GM12878 (cell line): ENCODE data around the gene MSH5. TPM values are rescaled to one million over a fixed set of nuclear protein-coding genes. Genes with fewer than 3 reads are reported as not detected.

Experiments used
- ASH2L ChIP-seq: fragments of 300-600, 200-600 bp; sonication (generic); IDR thresholded peaks from 2 replicates; pipeline ENCODE4 v1.6.1; 2017; ENCODE audit warnings: low read depth, mild to moderate bottlenecking, borderline replicate concordance
- BACH1 ChIP-seq: fragments of 450-650 bp; IDR thresholded peaks from 2 replicates; pipeline ENCODE4 v1.6.1; 2017; ENCODE audit warnings: mild to moderate bottlenecking, borderline replicate concordance
- BCL11A ChIP-seq: IDR thresholded peaks from 2 replicates; pipeline ENCODE4 v1.6.1; 2011; ENCODE audit warnings: low read depth, low read length
- CREM ChIP-seq: IDR thresholded peaks from 2 replicates; pipeline ENCODE4 v1.6.1; 2014; ENCODE audit warnings: antibody characterized with exemption, low read depth
- CTCF ChIP-seq, 3 experiments: IDR thresholded peaks in 2 of 3; conservative IDR thresholded peaks in 1 of 3; 2 replicates each; pipeline ENCODE4 v1.5.1; 2011; ENCODE audit warnings: low read depth in 3 of 3, low read length in 3 of 3, mild to moderate bottlenecking in 3 of 3, control low read depth in 2 of 3, moderate library complexity in 2 of 3, inconsistent platforms in 1 of 3, mixed read lengths in 1 of 3; ENCODE audit not compliant: control insufficient read depth in 2 of 3, insufficient read depth in 1 of 3; ENCODE audit errors: extremely low read depth in 1 of 3
- DPF2 ChIP-seq: fragments of 450-650 bp; IDR thresholded peaks from 2 replicates; pipeline ENCODE4 v1.6.1; 2017; ENCODE audit warnings: mild to moderate bottlenecking
- E4F1 ChIP-seq: fragments of 450-650 bp; IDR thresholded peaks from 2 replicates; pipeline ENCODE4 v1.6.1; 2018; ENCODE audit warnings: borderline replicate concordance, mild to moderate bottlenecking; ENCODE audit not compliant: partially characterized antibody
- IKZF2 ChIP-seq, 2 experiments: fragments of 450-650 bp; IDR thresholded peaks; 2 replicates each; pipeline ENCODE4 v1.6.1; 2017; ENCODE audit warnings: mild to moderate bottlenecking in 2 of 2, moderate library complexity in 2 of 2
- JUND ChIP-seq: IDR thresholded peaks from 2 replicates; pipeline ENCODE4 v1.6.1; 2012; ENCODE audit warnings: low read depth, mild to moderate bottlenecking, low read length, improper control_type of control experiment, moderate library complexity
- PAX8 ChIP-seq: fragments of 450-650 bp; IDR thresholded peaks from 2 replicates; pipeline ENCODE4 v1.6.1; 2017; ENCODE audit warnings: mild to moderate bottlenecking, moderate library complexity
- POLR2A ChIP-seq: IDR thresholded peaks from 2 replicates; pipeline ENCODE4 v1.6.1; 2011; ENCODE audit warnings: low read depth, mild to moderate bottlenecking, low read length
- RELA ChIP-seq: fragments of 450-650 bp; IDR thresholded peaks from 2 replicates; pipeline ENCODE4 v1.8.0; 2014; ENCODE audit warnings: borderline replicate concordance; ENCODE audit not compliant: partially characterized antibody
- TAF1 ChIP-seq: IDR thresholded peaks from 2 replicates; pipeline ENCODE4 v1.6.1; 2011; ENCODE audit warnings: mild to moderate bottlenecking, low read depth, low read length, borderline replicate concordance
- YBX1 ChIP-seq: fragments of 450-650 bp; IDR thresholded peaks from 2 replicates; pipeline ENCODE4 v1.6.1; 2016; ENCODE audit warnings: antibody characterized with exemption
- polyA plus RNA-seq, 11 experiments: library from polyadenylated mRNA; depleted of rRNA in 4 of 11; unstranded in 6 of 11; stranded (reverse) in 5 of 11; fragments of >200 nt; fragmentation: Nextera tagmentation in 4 of 11; fragmentation: Illumina TruSeq in 1 of 11; extraction: Ambion mirVana in 4 of 11; extraction: Trizol in 1 of 11; gene quantifications; 1 replicate in 1 of 11; 2 replicates in 10 of 11; pipeline versions ENCODE4 v1.2.1 to v1.2.3, GENCODE V29; 2011 to 2016; ENCODE audit warnings: inconsistent platforms in 2 of 11, missing spikeins in 2 of 11, low read depth in 1 of 11
- total RNA-seq, 4 experiments: library from RNA; depleted of rRNA in 3 of 4; stranded (reverse); fragments of >200 nt in 3 of 4; fragmentation: Illumina TruSeq in 1 of 4; extraction: Trizol in 1 of 4; gene quantifications; 2 replicates each; pipeline versions ENCODE4 v1.2.1 to v1.2.3, GENCODE V29; 2013 to 2021
- TF ChIP-seq, protein P1 (sequence below): fragments of 450-650 bp; IDR thresholded peaks from 2 replicates; pipeline ENCODE4 v1.6.1; 2017; ENCODE audit warnings: low read depth, mild to moderate bottlenecking, moderate library complexity
- TF ChIP-seq, protein P2 (sequence below): fragments of 450-650 bp; formaldehyde crosslinking; IDR thresholded peaks from 2 replicates; pipeline ENCODE4 v1.4.0; 2020; ENCODE audit warnings: mild to moderate bottlenecking, moderate library complexity
- TF ChIP-seq, protein P3 (sequence below): fragments of 450-650 bp; formaldehyde crosslinking; IDR thresholded peaks from 2 replicates; pipeline ENCODE4 v1.4.0; 2022; ENCODE audit warnings: mild to moderate bottlenecking, moderate library complexity

MSH5 gene
- total and polyA plus RNA-seq, 10 of the 15 experiments (the other 5 are each of a cell fraction or from before 2014, with no cell fraction given), result 9.1 to 52.7 (median 30.0) TPM

DNA sequence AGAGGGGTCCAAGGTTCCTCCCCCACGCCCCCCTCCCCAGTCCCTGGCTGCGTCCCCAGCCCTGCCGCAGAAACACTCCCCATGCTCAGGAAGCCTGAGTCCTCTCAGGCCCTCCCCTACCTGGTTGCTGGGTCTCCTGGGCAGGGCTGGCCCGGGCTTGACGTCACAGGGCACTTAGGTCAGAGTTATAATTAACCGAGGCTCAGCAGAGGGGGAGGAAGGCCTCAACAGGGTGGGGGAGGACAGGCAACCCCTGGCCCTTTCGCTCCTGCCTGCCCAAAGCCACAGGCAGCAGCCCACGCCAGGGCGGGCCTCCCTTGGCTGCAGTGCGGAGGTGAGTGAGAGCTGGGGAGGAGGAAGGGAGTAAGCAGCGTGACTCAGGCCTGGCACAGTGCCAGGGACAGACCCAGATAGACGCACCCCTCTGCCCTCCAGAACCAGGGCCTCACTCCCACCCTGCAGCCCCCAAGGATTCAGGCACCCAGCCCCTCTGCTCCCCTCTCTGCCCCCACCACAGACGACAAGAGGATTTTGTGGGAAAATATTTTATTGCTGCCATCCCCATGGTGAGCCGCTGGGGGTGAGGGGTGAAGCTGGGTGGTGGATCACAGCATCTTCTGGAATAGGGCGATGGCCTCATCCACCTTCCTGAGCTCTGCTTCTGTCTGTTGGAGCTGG, 37.3 kb downstream of the MSH5 start, which contains the start of gene VWA7 (continued):
- TF ChIP-seq E4F1 (no peak), CTCF (IDR thresholded peaks at IDR 0.05 in 2 of 3, conservative IDR thresholded peaks at IDR 0.05 in 1 of 3; ENCODE audit: control insufficient read depth in 2 of 3, extremely low read depth in 1 of 3, insufficient read depth in 1 of 3, low read depth in 3 of 3, low read length in 3 of 3) (no peak), BACH1 (peak; percentile 69; the same call in 1 of the 2 replicates), TAF1 (no peak), BCL11A (peak; percentile 72), IKZF2 (IDR thresholded peaks at IDR 0.05) (peak; percentile 75 to 84), POLR2A (peak; percentile 72), ASH2L (no peak), PAX8 (no peak), CREM (peak; percentile 94), YBX1 (no peak), RELA (no peak), JUND (peak; percentile 58; the same call in 1 of the 2 replicates), DPF2 (peak; percentile 89)
- TF ChIP-seq, protein P1, sequence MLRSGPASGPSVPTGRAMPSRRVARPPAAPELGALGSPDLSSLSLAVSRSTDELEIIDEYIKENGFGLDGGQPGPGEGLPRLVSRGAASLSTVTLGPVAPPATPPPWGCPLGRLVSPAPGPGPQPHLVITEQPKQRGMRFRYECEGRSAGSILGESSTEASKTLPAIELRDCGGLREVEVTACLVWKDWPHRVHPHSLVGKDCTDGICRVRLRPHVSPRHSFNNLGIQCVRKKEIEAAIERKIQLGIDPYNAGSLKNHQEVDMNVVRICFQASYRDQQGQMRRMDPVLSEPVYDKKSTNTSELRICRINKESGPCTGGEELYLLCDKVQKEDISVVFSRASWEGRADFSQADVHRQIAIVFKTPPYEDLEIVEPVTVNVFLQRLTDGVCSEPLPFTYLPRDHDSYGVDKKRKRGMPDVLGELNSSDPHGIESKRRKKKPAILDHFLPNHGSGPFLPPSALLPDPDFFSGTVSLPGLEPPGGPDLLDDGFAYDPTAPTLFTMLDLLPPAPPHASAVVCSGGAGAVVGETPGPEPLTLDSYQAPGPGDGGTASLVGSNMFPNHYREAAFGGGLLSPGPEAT, result peak; percentile 72; the same call in 1 of the 2 replicates
- TF ChIP-seq, protein P2, sequence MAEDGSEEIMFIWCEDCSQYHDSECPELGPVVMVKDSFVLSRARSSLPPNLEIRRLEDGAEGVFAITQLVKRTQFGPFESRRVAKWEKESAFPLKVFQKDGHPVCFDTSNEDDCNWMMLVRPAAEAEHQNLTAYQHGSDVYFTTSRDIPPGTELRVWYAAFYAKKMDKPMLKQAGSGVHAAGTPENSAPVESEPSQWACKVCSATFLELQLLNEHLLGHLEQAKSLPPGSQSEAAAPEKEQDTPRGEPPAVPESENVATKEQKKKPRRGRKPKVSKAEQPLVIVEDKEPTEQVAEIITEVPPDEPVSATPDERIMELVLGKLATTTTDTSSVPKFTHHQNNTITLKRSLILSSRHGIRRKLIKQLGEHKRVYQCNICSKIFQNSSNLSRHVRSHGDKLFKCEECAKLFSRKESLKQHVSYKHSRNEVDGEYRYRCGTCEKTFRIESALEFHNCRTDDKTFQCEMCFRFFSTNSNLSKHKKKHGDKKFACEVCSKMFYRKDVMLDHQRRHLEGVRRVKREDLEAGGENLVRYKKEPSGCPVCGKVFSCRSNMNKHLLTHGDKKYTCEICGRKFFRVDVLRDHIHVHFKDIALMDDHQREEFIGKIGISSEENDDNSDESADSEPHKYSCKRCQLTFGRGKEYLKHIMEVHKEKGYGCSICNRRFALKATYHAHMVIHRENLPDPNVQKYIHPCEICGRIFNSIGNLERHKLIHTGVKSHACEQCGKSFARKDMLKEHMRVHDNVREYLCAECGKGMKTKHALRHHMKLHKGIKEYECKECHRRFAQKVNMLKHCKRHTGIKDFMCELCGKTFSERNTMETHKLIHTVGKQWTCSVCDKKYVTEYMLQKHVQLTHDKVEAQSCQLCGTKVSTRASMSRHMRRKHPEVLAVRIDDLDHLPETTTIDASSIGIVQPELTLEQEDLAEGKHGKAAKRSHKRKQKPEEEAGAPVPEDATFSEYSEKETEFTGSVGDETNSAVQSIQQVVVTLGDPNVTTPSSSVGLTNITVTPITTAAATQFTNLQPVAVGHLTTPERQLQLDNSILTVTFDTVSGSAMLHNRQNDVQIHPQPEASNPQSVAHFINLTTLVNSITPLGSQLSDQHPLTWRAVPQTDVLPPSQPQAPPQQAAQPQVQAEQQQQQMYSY (CRISPR knock-in tag), result no peak
- TF ChIP-seq, protein P3, sequence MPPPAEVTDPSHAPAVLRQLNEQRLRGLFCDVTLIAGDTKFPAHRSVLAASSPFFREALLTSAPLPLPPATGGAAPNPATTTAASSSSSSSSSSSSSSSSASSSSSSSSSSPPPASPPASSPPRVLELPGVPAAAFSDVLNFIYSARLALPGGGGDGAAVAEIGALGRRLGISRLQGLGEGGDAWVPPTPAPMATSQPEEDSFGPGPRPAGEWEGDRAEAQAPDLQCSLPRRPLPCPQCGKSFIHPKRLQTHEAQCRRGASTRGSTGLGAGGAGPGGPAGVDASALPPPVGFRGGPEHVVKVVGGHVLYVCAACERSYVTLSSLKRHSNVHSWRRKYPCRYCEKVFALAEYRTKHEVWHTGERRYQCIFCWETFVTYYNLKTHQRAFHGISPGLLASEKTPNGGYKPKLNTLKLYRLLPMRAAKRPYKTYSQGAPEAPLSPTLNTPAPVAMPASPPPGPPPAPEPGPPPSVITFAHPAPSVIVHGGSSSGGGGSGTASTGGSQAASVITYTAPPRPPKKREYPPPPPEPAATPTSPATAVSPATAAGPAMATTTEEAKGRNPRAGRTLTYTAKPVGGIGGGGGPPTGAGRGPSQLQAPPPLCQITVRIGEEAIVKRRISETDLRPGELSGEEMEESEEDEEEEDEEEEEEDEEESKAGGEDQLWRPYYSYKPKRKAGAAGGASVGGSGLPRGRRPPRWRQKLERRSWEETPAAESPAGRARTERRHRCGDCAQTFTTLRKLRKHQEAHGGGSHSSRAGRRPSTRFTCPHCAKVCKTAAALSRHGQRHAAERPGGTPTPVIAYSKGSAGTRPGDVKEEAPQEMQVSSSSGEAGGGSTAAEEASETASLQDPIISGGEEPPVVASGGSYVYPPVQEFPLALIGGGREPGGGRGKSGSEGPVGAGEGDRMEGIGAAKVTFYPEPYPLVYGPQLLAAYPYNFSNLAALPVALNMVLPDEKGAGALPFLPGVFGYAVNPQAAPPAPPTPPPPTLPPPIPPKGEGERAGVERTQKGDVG (CRISPR knock-in tag), result no peak
